ENCODE data around the gene FHOD3. TPM values are rescaled to one million over a fixed set of nuclear protein-coding genes. Genes with fewer than 3 reads are reported as not detected.

FHOD3 gene
- total RNA-seq, 1 experiment from 2014 or later: 22.7 TPM

Other genes starting within 250 kb of the FHOD3 start
- 44.0 TPM for gene RPRD1A, start 230.2 kb upstream of the FHOD3 start, total RNA-seq (2021; ENCODE audit: unreplicated experiment)
- 47.6 TPM for gene SLC39A6, start 168.4 kb upstream of the FHOD3 start, total RNA-seq (2021; ENCODE audit: unreplicated experiment)
- gene ELP2, start 167.8 kb upstream of the FHOD3 start, total RNA-seq (2021; ENCODE audit: unreplicated experiment): 48.8 TPM
- 3.0 TPM for gene MOCOS, start 110.2 kb upstream of the FHOD3 start, total RNA-seq (2021; ENCODE audit: unreplicated experiment)

All from Panc1 (cell line).